SJCRH30 (cell line): Measurements from ENCODE around the gene CCDC181. TPM values are rescaled to one million over a fixed set of nuclear protein-coding genes. Genes with fewer than 3 reads are reported as not detected.

Experiments used
- DNase-seq, 2 experiments: peaks; one replicate each; pipeline ENCODE4 v3.0.0-alpha.2; 2015 to 2020
- H3K27ac ChIP-seq: fragments of 250-450 bp; sonication (Bioruptor Pico); 2 replicates; pipeline ENCODE4 v1.5.1; 2020; ENCODE audit warnings: mild to moderate bottlenecking, moderate library complexity
- H3K27me3 ChIP-seq: fragments of 250-450 bp; sonication (Bioruptor Pico); 2 replicates; pipeline ENCODE4 v1.5.1; 2020; ENCODE audit warnings: mild to moderate bottlenecking, moderate library complexity
- H3K36me3 ChIP-seq: fragments of 250-450 bp; sonication (Bioruptor Pico); 2 replicates; pipeline ENCODE4 v1.5.1; 2020; ENCODE audit warnings: mild to moderate bottlenecking, moderate library complexity
- H3K4me1 ChIP-seq: fragments of 250-450 bp; sonication (Bioruptor Pico); 2 replicates; pipeline ENCODE4 v1.5.1; 2020; ENCODE audit warnings: mild to moderate bottlenecking, moderate library complexity
- H3K4me3 ChIP-seq: fragments of 250-450 bp; sonication (Bioruptor Pico); 2 replicates; pipeline ENCODE4 v1.5.1; 2020; ENCODE audit warnings: mild to moderate bottlenecking, moderate library complexity
- H3K9me3 ChIP-seq: fragments of 250-450 bp; sonication (Bioruptor Pico); replicated peaks from 2 replicates; pipeline ENCODE4 v1.5.1; 2020; ENCODE audit warnings: mild to moderate bottlenecking, moderate library complexity
- total RNA-seq: library from RNA; depleted of rRNA; stranded (reverse); fragments of >200 nt; shearing (Covaris generic); gene quantifications from 2 replicates; pipeline ENCODE4 v1.2.3, GENCODE V29; 2014; rRNA removed

The CCDC181 gene
- total RNA-seq, result 0.46 and 1.2 TPM in 2 replicates

DNA sequence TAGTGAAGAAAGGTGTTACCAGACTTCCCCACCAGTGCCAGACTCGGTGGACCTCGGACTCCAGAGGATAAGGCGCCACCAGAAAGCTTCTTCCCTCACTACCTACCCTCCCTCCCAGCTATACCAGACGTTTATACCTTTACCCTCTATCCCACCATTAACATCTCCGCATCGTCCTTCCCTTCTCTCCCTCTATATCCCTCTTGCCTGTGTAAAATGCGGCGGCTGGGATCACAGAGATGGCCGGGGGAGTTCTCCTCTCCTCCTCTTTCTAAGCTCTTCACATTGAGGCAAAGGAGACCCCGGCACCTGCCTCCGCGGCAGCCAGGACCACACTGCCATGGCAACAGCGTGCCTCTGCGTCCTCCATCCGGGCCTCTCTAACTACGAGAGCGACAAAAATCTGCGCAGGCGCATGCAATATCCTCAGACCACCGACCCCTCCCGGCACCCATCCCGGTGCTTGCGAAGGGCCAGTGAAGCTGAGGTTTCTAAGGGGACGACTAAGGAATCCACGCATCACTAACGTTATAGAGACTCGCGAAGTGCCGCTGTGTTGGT, at the start of gene CCDC181:
TSS of gene CCDC181 (minus strand) at position 394 of the 561 bp plus-strand sequence. CDS start 2,547 bp downstream, outside the sequence.
- no peaks in the 10 kb centered on the region for H3K4me1 ChIP-seq

DNA sequence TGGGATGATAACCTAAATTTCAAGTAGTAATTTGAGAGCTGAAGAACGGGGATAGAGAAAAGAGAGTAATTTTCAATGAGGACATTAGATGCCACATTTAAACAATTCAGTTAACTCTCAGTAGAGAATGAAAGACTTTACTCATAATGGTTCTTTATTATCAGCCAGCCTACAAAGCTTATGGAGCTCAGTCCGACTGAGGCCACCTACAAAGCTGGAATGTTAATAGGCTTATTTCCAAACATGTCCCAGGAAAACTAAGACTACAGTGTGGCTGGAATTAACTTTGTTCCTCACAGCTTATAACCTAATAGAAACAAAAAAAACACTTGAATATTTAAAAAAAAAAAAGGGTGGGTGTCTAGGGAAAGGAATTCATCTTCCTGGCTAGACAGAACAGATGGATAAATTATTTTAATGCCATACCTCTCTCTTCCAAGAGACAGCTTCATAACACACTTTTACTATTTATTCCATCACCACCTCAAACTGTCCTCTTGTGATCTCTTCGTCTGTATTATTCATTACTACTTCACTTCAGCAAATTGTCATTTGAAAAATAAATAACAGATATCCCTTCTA, 48.6 kb upstream of the CCDC181 start:
- H3K9me3 ChIP-seq, result no peaks in the 10 kb centered on the region
- no peak overlapping the region for H3K27ac ChIP-seq
- H3K27me3 ChIP-seq, result no peaks in the 10 kb centered on the region
- peaks cover 16% of the 10 kb centered on the region; the same call in 1 of the 2 replicates for H3K36me3 ChIP-seq
- H3K4me3 ChIP-seq, result no peak overlapping the region
- peak in 1 of 2 experiments; percentile 48 for DNase-seq
- peaks cover 4% of the 10 kb centered on the region; the same call in 1 of the 2 replicates for H3K4me1 ChIP-seq

More for the DNA sequence above, at the start of gene CCDC181:
- Histone ChIP-seq H3K9me3 (no peaks in the 10 kb centered on the region), H3K36me3 (no peaks in the 10 kb centered on the region), H3K27ac (no peak within 1 kb of the TSS), H3K4me3 (peak within 1 kb of the TSS; percentile 51), H3K27me3 (no peaks in the 10 kb centered on the region)
- peak; percentile 78 to 79 for DNase-seq

DNA sequence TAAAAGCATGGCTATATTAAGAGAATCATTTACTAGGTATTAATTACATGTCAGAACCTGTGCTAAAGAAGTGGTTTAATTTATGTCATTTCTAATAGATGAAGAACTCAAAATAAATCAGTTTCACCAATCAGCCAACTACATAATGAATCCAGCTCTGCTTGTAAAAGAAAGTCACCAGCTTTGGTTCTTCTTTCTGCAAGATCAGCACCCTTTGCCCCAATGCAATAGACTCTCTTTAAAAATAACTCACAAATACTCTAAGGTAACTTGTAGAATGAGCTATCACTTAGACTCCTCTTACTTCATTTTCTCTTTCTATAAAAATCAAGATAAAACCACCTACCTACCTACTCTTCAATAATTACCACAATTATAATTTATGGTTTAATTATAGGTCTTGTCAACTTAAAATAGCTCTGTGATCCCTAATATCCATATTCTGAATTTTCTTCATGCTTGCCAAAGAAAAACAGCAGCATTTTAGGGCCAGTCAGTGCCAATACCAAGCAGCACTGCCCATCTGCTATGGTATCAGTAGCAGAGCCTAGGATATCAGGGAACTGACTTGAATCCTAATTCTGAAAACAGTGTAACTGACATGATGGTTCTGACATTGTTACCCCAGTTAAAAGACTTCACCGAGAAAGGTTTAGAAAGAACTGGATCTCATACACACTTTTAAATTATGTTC, 47.2 kb upstream of the CCDC181 start:
- H3K9me3 ChIP-seq, result no peaks in the 10 kb centered on the region
- peaks cover 13% of the 10 kb centered on the region; the same call in 1 of the 2 replicates for H3K36me3 ChIP-seq
- no peak overlapping the region for H3K4me3 ChIP-seq
- no peak overlapping the region for H3K27ac ChIP-seq
- H3K27me3 ChIP-seq, result no peaks in the 10 kb centered on the region
- no peak for DNase-seq
- peaks cover 4% of the 10 kb centered on the region; the same call in 1 of the 2 replicates for H3K4me1 ChIP-seq

DNA sequence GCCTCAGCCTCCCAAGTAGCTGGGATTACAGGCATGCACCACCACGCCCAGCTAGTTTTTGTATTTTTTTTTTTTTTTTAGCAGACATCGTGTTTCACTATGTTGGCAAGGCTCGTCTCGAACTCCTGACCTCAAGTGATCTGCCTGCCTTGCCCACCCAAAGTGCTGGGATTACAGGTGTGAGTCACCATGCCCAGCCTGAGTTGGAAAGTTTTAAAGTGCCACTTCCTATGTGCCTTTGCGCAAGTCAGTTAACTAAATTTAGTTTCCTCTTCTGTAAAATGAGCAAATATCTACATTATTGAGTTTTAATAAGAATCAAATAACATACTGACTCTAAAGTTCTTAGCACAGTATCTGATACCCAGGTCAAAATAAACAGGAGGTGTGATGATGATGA, 46.1 kb upstream of the CCDC181 start:
- Histone ChIP-seq H3K9me3 (no peaks in the 10 kb centered on the region), H3K4me3 (no peak overlapping the region), H3K36me3 (peaks cover 15% of the 10 kb centered on the region), H3K27ac (no peak overlapping the region), H3K4me1 (peaks cover 4% of the 10 kb centered on the region; the same call in 1 of the 2 replicates), H3K27me3 (no peaks in the 10 kb centered on the region)
- no peak for DNase-seq

DNA sequence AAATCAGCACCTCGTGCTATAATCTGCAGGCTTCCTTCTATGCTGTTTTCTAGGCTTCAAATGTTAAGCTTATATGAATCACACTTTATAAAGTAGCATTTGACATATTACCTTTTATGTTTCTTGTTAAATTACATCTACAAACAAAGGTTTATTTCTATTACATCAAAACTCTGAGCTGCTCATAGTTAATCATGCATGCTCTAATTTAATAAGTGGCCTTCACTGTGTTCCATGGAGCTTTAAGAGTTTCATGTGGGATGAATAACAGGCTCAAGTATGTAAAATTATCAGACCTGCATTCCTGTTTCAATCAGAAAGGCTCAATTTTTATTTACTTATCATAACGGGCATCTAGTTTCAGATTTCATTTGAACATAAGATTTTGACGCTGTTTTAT, 45.5 kb upstream of the CCDC181 start:
- H3K27me3 ChIP-seq, result no peaks in the 10 kb centered on the region
- H3K4me1 ChIP-seq, result peaks cover 4% of the 10 kb centered on the region; the same call in 1 of the 2 replicates
- H3K36me3 ChIP-seq, result peaks cover 18% of the 10 kb centered on the region
- no peak overlapping the region for H3K27ac ChIP-seq
- DNase-seq, result no peak
- no peaks in the 10 kb centered on the region for H3K9me3 ChIP-seq
- H3K4me3 ChIP-seq, result no peak overlapping the region

DNA sequence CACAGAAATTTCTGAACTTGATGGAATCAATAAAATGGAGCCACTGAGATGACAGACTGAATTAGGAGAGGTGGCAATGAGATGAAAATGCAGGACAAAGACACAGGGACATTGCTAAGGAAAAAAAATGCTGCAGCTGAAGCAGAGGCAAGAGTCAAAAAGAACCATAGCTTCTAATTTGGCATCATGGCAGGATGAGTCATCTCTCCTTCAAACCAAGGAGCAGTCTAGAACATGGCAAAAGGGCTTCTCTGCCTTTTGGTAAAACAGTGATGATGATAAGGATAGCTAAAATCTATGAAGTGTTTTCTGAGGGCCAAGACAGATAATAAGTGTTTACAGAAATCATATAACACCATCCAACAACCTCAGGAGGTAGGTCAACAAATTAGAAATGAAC, 41.7 kb upstream of the CCDC181 start:
- no peak overlapping the region for H3K27ac ChIP-seq
- peaks cover 28% of the 10 kb centered on the region for H3K36me3 ChIP-seq
- H3K4me1 ChIP-seq, result no peaks in the 10 kb centered on the region
- no peaks in the 10 kb centered on the region for H3K27me3 ChIP-seq
- DNase-seq, result no peak
- no peaks in the 10 kb centered on the region for H3K9me3 ChIP-seq
- H3K4me3 ChIP-seq, result no peak overlapping the region

DNA sequence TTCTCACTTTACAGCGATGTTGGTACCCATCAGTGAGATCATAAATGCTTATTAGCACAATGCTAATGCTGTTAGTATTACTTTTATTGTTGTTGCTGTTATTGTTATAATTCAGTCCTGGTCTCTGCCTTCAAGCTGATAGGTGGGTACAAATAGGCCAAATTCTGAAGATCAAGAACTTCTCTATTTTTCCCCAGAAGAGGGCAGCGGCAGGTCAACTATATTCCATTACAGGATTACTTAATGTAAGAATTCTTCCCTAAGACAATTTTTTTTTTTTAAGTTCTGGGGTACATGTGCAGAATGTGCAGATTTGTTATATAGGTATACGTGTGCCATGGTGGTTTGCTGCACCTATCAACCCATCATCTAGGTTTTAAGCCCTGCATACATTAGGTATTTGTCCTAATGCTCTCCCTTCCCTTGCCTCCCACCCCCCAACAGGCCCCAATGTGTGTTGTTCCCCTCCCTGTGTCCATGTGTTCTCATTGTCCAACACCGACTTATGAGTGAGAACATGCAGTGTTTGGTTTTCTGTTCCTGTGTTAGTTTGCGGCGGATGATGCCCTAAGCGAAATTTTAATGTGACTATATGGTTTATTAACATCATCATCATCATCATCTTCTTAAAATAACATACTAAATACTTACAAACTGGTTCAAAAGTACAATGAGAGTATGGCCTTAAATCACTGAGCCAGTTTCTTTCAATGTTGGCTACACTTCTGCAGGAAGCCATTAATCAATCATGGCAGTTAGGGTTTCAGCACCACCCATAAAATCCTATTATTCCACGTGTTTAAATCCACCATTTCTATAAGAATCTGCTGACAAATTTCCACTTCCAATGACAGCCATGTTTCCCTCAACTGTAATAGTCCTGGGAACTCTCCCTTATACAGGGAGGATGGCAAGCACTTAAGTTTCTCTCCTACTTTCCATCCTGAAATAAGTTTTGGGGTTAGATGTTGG, 39.3 kb upstream of the CCDC181 start:
- H3K9me3 ChIP-seq, result no peaks in the 10 kb centered on the region
- H3K27me3 ChIP-seq, result no peaks in the 10 kb centered on the region
- H3K27ac ChIP-seq, result no peak overlapping the region
- peaks cover 23% of the 10 kb centered on the region for H3K36me3 ChIP-seq
- H3K4me1 ChIP-seq, result no peaks in the 10 kb centered on the region
- peak; percentile 19 to 50 for DNase-seq
- H3K4me3 ChIP-seq, result no peak overlapping the region

DNA sequence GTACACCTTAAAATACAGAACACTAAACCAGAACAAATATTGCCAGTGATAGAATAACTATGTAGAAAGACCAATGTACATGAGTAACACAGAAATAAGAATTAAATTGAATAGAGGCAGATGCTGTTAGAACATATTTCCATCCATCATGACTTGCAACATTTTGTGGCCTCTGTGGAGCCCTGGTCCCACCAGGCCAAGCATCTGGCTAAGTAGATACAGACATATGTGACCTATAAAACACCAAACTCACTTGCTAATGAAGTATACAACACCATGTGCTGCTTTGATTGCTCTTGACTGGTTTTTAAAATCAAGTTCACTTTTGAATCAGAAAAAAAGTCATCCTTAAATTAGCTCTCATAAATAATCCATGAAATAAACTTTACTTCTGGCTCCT, 38.0 kb upstream of the CCDC181 start:
- Histone ChIP-seq H3K9me3 (no peaks in the 10 kb centered on the region), H3K27me3 (no peaks in the 10 kb centered on the region), H3K4me3 (no peak overlapping the region), H3K27ac (no peak overlapping the region), H3K4me1 (no peaks in the 10 kb centered on the region), H3K36me3 (peaks cover 23% of the 10 kb centered on the region)
- no peak for DNase-seq

DNA sequence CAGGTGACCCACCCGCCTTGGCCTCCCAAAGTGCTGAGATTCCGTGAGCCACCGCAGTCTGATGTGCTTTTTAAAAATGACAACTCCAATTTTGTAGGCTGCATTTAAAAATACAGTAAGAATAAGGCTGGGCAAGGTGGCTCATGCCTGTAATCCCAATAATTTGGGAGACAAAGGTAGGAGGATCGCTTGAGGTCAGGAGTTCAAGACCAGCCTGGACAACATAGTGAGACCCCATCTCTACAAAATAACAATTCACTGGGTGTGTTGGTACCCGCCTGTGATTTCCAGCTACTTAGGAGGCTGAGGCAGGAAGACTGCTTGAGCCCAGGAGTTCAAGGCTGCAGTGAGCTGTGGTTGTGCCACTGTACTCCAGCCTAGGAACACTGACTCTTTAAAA, 35.1 kb upstream of the CCDC181 start:
- no peak overlapping the region for H3K4me3 ChIP-seq
- H3K36me3 ChIP-seq, result peaks cover 16% of the 10 kb centered on the region
- DNase-seq, result no peak
- no peak overlapping the region for H3K27ac ChIP-seq
- H3K27me3 ChIP-seq, result no peaks in the 10 kb centered on the region
- 0 out of 2 replicates have a peak, but pooled peaks cover under 1% of the 10 kb centered on the region for H3K9me3 ChIP-seq
- no peaks in the 10 kb centered on the region for H3K4me1 ChIP-seq

DNA sequence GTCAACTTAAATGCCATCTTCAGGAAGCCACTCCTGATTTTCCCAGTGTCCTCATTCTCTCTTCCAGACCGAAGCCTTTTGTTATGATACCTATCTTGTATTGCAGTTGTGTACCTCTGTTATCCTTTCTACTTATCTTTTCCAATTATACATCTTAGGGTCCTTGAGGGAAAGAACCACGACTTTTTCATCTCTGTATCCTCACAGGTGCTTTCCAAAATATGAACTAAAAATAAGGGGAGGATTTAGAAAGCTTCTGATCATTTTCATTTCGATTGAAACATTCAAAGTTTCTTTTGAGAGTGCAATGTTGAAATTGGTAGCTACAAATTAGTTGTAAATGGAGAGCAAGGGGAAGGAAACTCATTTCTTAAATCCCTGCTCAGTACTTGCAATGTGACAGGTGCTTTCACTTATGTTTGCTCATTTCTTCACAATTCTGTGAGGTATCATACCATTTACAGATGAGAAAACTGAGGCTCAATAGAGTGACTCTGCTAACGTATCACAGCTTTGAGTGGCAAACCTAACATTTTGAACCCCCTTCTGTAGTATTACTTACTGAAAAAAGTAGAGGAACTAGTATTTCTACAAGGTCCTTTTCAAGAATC, 34.2 kb upstream of the CCDC181 start:
- Histone ChIP-seq H3K9me3 (0 out of 2 replicates have a peak, but pooled peaks cover 4% of the 10 kb centered on the region), H3K36me3 (peaks cover 10% of the 10 kb centered on the region; the same call in 1 of the 2 replicates), H3K4me3 (no peak overlapping the region), H3K27me3 (no peaks in the 10 kb centered on the region), H3K27ac (no peak overlapping the region), H3K4me1 (no peaks in the 10 kb centered on the region)
- no peak for DNase-seq

DNA sequence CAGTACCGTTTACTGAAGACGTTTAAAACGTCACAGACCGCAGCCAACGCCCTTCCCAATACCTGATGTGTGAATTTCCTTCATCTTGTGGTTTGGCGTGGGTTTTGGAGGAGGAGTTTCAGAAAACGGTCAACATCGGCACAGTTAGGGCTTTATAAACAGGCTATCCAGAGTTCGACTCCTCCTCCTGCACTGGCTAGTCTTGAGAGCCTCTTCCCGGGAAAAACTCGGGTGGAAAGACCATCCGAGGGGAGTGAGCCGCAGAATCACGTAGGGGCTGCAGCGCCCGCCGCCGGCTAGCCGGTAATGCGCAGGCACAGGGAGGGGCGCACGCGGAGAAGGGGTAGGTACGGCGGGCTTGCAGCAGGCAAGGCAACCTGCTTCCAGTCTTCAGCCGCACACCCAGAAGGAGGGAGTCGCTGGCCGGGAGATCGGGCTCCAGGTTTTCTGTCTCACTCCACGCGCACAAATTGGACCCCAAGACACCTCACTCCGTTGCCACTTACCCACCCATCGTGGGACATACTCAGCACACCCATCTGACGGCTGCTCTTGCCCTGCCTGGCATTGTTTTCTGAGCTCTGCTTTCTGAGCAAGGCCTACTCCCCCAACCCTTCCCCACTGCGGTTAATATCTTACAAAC, 33.0 kb upstream of the CCDC181 start:
- no peak overlapping the region for H3K4me3 ChIP-seq

DNA sequence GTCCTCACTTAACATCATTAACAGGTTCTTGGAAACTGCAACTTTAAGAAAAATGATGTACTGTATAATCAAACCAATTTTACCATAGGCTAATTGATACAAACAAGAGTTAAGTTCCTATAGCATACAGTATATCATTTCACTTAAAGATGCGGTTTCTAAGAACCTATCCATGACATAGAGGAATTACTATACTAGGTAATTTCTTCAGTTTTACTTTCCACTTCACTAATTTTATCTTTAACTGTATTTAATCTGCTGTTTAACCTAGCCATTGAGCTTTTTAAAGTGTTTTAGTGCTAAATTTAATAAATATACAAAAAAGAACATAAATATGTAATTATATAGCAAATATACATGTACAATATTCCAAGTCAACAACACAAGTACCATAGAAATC, 30.2 kb upstream of the CCDC181 start:
- no peaks in the 10 kb centered on the region for H3K4me1 ChIP-seq
- no peak for DNase-seq
- H3K27me3 ChIP-seq, result no peaks in the 10 kb centered on the region
- no peak overlapping the region for H3K27ac ChIP-seq
- no peaks in the 10 kb centered on the region for H3K36me3 ChIP-seq
- no peak overlapping the region for H3K4me3 ChIP-seq
- H3K9me3 ChIP-seq, result 0 out of 2 replicates have a peak, but pooled peaks cover 4% of the 10 kb centered on the region

More for the DNA sequence above, 33.0 kb upstream of the CCDC181 start:
- Histone ChIP-seq H3K4me1 (no peaks in the 10 kb centered on the region), H3K27ac (no peak overlapping the region), H3K36me3 (0 out of 2 replicates have a peak, but pooled peaks cover 3% of the 10 kb centered on the region), H3K27me3 (no peaks in the 10 kb centered on the region), H3K9me3 (0 out of 2 replicates have a peak, but pooled peaks cover 4% of the 10 kb centered on the region)
- no peak for DNase-seq

DNA sequence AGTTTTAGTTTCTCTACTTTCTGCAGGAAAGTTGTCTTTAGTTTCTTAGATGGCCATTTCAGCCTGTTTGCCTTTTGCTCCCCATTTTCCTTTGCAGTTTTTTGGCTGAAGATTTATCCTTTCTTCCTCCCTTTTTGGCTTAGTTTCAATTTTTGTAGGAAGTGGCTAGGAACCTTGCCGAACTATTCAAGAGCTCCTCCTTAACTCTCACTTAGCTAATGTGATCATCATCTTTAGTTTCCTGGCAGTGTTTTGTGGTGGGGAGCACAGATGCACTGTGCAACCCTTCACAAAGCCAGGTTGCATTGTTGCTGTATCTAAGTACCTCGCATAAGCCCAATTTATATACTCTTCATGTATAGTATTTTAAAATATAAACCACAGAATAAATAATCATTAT, 28.8 kb upstream of the CCDC181 start:
- Histone ChIP-seq H3K4me1 (no peaks in the 10 kb centered on the region), H3K4me3 (no peak overlapping the region), H3K27me3 (no peaks in the 10 kb centered on the region), H3K9me3 (0 out of 2 replicates have a peak, but pooled peaks cover 4% of the 10 kb centered on the region), H3K36me3 (no peaks in the 10 kb centered on the region), H3K27ac (no peak overlapping the region)
- DNase-seq, result no peak
